Stimulated activated CD4-positive, alpha-beta T cell treated with anti-CD3 and anti-CD28 coated beads, TNF-alpha, amount 100 ng/mL, for 4 hours (primary cell): Measurements from ENCODE around the gene UTP14A.
"Not testable (repeated sequence)": the region's sequence is repeated elsewhere in the genome, so short reads cannot be mapped to it uniquely, and the experiment has no call there.

Experiments
- DNase-seq, 3 experiments: peaks; one replicate each; pipeline ENCODE4 v3.0.0-alpha.2; 2020; ENCODE audit warnings: low read depth in 3 of 3

UTP14A gene, protein sequence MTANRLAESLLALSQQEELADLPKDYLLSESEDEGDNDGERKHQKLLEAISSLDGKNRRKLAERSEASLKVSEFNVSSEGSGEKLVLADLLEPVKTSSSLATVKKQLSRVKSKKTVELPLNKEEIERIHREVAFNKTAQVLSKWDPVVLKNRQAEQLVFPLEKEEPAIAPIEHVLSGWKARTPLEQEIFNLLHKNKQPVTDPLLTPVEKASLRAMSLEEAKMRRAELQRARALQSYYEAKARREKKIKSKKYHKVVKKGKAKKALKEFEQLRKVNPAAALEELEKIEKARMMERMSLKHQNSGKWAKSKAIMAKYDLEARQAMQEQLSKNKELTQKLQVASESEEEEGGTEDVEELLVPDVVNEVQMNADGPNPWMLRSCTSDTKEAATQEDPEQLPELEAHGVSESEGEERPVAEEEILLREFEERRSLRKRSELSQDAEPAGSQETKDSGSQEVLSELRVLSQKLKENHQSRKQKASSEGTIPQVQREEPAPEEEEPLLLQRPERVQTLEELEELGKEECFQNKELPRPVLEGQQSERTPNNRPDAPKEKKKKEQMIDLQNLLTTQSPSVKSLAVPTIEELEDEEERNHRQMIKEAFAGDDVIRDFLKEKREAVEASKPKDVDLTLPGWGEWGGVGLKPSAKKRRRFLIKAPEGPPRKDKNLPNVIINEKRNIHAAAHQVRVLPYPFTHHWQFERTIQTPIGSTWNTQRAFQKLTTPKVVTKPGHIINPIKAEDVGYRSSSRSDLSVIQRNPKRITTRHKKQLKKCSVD

DNA sequence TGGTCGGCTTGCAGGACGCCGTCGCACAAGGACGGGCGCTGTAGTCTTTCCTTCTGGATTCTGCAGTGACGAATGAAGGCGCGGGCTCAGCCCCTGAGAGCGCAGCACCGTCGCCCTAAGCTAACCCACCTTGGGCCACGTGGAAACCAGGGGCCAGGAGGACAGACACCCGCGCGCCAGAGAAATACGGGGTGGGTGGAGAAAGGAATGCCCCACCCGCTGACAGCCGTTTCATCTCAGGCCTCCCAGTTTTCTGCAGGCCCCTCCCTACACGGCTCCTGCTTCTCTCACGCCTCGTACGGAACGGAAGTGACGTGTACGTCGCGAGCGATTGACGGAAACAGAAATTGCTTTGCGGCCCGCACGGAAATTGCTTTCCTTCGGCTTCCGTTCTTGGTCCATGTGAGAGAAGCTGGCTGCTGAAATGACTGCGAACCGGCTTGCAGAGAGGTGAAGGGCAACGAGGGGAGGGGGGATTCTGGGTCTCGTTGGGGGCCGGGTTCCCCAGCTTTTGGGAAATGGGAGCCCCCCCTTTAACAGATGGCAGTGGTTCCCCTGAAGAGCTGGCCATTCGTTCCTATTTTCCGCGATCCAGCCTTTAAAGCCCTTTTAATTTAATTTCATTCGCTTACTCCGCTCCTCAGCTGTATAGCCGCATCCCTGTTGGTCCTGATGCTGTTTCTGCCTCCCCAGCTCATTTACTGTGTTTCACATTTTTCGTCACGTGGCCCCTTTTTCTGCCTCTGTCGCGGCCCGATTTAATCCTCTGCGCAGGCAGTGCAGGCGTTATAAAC, at the start of gene UTP14A:
Gene UTP14A, plus strand, starts transcription at position 378 of the 794 bp plus-strand sequence. Its CDS starts 47 bp downstream, at position 425.
- peak; percentile 55 to 74 (median 69) for DNase-seq

DNA sequence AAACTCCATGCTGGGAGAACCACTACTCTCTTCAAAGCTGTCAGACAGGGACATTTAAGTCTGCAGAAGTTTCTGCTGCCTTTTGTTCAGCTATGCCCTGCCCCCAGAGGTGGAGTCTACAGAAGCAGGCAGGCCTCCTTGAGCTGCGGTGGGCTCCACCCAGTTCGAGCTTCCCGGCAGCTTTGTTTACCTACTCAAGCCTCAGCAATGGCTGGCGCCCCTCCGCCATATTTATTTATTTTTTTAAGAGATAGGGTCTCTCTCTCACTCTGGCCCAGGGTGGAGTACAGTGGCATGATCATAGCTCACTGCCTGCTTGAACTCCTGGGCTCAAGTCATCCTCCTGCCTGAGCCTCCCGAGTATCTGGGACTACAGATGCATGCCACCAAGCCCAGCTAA, 46.8 kb upstream of the UTP14A start:
- DNase-seq, result not testable (repeated sequence)

DNA sequence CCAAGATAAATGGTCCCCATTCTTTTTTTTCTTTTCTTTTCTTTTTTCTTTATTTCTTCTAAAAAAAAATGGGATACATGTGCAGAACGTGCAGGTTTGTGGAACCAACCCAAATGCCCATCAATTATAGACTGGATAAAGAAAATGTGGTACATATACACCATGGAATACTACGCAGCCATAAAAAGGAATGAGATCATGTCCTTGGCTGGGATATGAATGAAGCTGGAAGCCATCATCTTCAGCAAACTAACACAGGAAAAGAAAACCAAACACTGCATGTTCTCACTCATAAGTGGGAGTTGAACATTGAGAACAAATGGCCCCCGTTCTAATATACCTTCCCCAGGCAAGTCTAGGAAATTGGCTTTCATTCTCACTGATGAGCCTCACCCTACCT, 39.6 kb upstream of the UTP14A start:
- not testable (repeated sequence) for DNase-seq

DNA sequence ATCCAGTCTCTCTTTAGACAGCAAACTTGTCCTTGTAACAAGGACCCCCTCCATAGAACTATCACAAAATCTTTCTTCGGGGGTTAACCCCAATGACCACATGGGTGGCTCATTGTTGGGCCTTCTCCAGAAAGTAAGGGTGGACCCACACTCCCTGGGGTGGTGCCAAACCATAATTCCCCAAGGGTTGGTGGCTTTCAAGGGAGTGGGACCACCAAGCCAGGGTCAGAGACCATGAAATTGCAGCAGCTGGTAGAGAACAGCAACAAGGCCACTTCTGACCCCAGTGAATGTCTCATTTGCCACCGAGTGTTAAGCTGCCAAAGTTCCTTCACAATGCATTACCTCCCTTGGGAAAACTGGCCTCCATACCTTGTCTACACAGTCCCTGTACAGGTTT, 33.4 kb upstream of the UTP14A start:
- DNase-seq, result no peak

DNA sequence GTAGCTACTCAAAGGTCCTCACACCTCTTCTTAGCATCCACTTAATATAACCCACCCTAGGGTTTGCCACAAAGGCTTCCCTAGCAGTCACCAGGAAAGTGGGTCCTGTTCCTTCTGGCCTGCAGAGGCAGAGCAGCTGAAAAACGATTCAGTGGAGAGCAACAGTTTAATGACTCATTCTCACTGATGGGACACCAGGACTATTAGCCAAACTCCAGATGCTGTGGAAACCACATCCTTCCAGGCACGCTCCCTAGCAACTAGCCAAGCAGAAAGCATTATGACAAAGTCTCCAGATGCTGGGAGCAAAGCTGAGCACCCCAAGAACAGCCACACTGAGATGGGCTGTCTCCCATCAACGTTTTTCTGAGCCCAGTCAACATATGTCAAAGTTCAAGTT, 30.3 kb upstream of the UTP14A start:
- no peak for DNase-seq

DNA sequence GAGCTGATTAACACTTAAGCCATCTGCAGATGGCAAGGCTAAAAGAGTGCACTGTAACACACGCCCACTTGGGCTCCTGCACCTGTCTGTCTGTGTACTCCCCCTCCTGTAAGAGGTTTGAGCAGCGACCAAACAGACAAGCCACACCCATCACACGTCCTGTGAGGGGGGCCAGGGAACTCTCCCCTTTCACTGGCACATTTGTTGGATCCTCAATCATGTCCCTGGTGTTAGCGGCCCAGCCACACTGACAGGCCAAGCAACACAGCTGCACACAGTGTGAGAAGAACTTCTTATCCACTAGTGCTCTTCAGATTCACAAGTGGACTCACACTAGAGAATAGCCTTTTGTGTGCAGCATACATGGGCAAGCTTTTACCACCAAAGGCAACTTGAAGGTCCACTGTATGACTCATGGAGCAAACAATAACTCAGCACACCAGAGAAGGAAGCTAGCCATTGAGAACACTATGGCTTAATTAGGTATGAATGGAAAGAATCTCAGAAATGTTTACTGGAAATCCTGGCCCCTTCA, 29.1 kb upstream of the UTP14A start:
- no peak for DNase-seq

DNA sequence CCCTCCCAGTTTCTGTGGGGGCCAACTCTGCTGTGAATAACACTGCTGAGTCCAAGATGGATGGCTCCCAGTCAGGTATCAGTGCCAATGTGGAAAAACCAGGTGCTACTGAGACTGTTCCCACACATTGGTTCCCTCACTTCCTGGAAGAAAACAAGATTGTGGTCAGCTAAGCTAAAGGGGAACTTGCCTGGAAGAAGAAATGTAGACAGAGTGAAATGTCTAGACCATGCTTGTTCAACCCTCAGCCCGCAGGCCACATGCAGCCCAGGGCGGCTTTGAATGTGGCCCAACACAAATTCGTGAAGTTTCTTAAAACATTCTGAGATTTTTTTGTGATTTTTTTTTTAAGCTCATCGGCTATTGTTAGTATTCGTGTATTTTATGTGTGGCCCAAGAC, 28.6 kb upstream of the UTP14A start:
- DNase-seq, result no peak

DNA sequence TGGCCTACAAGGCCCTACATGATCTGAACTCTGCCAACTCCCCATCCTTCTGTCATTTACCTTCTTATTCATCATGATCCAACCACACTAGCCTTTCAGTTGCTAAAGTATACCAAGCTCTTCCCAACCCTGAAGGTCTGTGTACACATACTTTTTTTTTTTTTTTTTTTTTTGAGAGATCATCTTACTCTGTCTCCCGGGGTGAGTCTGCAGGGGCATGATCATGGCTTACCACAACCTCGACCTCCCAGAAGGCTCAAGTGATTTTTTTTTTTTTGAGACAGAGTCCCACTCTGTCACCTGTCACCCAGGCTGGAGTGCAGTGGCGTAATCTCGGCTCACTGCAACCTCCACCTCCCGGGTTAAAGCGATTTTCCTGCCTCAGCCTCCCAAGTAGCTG, 5.9 kb upstream of the UTP14A start:
- DNase-seq, result no peak

DNA sequence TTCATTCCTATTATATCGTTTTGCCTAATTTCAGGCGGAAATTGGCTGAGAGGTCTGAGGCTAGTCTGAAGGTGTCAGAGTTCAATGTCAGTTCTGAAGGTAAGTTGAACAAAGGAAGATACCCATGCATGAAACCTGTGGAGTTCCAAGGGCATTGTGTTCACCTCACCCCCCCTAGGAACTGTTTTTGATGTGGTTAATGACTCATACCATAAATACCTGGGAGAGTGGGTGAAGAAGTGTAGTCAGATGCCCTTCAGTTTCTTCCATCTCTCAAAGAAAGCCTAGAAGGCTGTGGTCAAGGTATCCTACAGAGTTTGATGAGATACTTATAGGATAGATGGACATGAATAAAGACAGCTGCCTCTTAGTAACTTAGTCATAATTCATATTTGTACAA, 2.7 kb downstream of the UTP14A start:
- DNase-seq, result no peak

DNA sequence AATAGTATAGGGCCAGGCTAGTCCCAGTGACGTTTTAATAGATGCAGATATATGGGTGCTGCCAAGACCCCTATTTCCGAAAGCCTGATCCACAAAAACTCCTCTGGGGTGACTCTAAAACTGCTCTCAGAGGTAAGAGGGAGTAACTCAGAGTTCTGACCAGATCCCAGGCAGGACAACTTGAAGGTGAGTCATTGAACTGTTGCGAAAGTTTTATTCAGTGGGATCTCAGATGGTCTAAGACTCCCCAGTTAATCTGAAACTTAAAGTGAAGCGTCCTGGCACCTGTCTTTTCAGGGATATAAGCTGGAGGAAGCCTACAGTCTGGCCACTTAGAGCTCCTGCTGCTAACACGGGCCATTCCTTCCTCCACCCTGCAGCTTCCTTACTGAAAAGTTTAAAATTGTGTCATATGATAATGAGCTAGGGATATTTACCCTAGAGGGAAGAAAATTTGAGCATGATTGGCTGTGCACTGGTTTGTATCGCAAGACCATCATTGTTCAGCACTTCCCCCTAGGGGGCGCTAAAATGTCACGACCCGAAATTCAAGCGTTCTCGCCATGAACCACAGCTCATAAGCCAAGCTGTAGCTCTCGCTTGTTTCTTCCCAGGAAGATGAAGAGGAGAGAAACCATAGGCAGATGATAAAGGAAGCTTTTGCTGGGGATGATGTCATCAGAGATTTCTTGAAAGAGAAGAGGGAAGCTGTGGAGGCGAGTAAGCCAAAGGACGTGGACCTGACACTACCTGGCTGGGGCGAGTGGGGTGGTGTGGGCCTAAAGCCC, 19.5 kb downstream of the UTP14A start:
- peak in 2 of 3 experiments; percentile 22 to 41 for DNase-seq

DNA sequence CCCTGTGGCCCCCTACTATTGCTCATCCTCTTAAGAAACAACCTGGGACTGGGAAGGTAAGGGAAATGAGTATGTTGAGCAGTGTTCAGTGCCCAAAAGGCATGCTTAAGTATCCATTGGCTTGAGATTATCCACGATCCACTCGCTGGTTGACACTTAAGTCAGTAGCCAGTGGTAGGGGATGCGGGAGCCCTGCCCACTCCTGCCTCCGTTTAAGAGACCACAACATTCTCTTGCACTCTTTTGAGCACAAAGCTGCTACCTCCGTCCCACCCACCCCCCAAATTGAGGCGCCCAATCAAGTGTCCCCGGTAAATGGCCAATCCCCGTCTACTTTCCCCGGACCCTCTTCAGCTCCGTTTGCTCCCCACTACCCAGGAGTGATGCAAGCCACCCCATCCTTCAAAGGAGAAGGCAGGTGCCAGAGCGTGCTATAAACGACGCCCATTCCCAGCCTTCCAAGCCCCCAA, 25.0 kb downstream of the UTP14A start:
- DNase-seq, result no peak

DNA sequence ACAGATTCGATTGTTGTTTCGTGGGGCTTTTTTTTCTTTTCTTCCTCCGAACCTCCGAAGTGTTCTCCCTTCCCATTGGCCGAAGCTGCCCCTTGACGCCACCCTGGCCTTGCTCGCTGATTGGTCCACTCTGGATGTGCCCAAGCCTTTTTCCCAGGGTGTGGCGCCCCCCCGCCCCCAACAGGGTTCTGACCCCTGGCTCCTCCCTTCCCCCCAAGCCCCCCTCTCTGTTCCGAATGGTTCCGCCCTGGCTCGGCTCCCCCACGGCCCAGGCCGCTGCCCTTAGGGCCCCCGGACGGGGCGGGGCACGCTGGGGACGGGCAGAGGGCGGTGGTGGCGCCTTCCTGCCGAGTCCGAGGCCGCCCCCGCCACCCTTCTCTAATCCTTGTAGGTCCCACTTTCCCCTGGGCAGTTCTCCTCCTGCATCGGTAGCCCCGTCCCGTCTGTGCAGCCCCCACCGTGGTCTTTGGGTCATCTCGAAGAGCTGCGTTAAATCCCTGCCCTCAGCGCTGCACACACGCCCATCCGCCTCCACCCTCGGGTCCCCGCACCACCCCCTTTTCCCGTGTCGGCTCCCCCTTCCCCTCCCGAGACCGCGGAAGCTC, 25.5 kb downstream of the UTP14A start:
- no peak for DNase-seq

DNA sequence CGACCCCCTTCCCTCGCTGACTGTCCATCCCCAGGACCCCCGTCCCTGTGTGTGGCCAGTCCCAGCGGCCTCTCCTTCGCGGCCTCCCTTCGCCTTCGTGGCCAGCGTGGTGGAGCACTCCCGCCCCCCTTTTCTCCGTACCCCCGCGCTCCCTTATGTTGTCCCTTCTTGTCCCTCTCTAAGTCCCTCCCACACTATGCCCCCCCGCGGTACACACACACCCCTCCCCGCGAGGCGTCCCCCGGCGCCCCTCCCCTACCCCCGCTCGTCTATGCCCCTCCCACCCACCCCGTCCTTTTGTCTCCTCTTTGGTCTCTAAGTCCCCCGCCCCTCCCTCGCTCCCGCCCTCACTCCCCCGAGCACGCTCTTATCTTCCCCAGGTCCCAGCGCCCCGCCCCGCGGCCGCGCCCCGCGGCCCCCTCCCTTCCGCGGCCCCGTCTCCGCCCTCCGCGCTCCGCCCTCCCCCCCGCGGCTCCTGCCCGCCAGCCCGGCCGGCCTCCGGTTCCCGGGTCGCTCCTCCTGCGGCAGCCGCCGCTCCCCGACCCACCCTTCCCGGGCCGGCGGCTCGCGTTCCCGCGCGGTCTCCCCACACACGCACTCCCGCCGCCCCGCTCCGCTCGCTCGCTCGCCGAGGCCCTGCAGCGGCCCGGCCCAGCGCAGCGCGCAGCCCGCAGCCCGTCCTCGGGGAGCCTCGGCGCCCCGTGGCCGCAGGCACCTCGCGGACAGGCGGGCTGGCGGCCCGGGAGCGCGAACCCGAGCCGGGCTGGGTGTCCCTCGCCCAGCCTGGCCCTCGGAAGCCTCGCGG, 26.3 kb downstream of the UTP14A start:
- DNase-seq, result peak; percentile 51 to 64 (median 61)

DNA sequence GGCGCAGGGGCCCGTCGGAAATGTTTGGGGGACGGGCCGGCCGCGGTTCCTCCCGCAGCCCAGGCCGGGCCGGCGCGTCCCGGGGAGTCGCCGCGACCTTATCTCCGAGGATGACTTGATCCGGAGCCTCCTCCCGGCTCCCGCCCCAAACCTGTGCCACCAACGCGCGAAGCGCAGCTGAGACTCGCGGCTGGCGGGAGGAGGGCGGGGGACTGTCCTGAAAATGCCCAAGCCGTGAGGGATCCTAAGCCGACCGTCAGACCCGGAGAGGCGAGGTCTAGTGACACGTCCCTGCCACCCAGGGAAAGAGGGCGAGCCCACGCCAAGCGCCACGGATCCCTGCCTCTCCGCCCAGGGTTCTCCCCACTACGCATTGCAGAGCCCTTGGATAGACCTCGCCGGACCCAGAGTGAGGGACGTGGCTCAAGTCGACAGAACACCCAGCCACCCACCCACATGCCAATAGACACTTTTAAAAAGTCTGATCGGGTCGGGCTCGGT, 26.9 kb downstream of the UTP14A start:
- DNase-seq, result no peak

DNA sequence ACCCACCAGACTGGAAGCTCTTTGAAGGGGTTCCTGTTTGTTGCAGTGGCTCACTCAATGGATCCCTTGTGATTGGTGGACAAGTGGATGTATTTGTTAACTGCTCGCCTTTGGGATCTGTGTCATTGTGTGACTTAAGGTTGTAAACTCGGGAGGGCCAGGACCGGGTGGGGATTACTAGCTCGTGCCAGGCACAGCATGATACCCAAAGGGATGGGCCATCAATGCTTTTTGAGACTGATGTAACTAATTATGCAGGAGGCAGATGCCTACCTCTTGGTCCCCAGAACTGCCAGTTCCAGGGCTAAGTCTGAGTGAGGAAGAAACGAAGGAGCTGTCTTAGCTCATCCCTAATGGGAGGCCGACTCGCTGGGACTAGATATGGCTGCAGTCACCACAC, 27.7 kb downstream of the UTP14A start:
- no peak for DNase-seq

DNA sequence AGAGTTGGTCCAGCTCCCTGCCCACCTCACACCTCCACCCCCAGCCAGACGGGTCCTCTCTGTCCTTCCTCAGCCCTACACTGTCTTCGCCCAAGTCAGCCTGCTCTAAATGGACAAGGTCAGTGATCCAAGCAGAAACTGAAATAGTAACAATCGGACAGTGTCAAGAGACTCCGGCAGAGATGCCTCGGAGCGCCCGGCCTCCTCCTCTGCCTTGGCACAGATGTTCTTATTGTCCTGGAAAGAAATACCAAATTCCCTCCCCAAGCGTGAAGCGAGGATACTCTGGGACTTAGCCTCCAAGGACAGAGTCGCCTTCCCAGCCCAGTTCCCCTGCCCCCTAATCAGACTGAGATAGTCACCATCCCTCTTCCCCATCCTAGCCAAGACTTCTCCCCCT, 28.5 kb downstream of the UTP14A start:
- no peak for DNase-seq

DNA sequence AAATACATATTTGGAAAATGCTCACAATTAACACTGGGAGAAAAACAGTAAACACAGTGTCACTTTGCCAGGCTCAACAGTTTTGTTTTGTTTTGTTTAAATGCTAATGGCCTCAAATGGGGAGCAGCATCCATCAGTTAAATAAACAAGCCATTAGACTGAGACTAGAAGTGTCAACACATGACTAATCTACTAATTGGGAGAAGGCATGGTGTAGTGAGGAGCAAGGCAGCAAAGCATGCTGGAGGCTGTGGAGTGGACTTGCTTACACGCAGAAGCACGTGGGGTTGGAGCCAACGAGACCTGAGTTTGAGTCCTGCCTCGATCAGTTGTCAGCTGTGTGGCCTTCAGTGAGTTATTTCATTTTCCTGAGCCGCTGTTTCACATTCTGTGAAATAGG, 29.0 kb downstream of the UTP14A start:
- DNase-seq, result no peak

DNA sequence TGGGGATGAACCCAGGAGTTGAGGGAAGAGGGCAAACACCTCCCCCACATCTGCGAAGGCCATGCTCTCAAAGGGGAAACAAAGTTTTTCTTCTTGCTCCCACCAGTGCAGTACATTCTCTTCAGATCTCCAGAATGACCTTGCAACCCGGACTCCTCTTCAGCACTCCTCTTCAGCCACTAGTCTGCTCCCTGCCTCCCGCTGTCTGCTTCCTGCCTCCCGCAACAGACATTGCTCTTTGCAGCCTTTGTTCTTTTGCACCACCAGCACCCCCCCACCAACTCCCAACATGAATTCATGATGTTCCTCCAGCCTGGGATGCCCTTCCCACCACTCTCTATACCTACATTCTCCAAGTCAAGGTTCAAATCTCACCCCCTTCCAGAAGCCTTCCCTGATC, 32.1 kb downstream of the UTP14A start:
- no peak for DNase-seq

DNA sequence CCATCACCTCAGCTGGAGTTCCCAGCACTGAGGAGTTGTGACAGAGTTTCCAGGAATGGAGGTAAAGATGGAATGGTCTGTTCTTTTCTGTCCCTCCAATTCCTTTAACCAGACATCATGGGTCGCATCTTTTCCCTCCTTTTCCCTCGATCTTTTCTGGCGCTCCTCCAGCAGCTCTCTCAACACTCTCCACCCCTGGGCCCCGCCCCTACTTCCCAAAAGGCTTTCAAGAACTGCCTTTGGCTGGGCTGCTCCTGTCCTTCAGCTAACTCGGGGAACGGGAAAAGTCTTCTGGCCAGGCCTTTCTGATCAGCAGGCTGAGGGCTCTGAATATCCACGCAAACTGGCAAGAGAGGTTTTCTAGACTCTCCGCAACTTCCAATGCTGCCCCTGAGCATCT, 34.0 kb downstream of the UTP14A start:
- no peak for DNase-seq

DNA sequence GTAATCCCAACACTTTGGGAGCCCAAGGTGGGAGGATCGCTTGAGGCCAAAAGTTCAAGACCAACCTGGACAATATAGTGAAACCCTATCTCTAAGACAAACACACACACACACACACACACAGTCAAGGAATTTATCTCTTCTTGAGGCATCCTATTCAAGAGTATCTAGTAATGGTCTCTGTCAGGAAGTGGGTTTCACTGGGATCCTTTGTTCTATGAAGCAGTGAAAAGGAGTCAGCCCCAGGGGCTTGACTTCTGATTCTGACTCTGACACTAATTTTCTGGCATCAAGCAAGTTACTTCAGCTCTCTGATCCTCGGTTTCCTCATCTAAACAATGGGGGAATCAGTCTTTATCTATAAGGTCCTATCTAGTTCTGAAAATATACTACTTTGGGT, 34.8 kb downstream of the UTP14A start:
- DNase-seq, result no peak
